NCI-H2227 treated with DMSO at 0.1 percent for 48 hours (cell line): Measurements from ENCODE around the gene ZBTB16.
A peak's percentile ranks its signal among the peaks of the same experiment; 100 is the strongest.

Experiments used
- DNase-seq: peaks from one replicate; lab custom pipeline; 2025; lab: John Stamatoyannopoulos, UW

Gene ZBTB16, protein sequence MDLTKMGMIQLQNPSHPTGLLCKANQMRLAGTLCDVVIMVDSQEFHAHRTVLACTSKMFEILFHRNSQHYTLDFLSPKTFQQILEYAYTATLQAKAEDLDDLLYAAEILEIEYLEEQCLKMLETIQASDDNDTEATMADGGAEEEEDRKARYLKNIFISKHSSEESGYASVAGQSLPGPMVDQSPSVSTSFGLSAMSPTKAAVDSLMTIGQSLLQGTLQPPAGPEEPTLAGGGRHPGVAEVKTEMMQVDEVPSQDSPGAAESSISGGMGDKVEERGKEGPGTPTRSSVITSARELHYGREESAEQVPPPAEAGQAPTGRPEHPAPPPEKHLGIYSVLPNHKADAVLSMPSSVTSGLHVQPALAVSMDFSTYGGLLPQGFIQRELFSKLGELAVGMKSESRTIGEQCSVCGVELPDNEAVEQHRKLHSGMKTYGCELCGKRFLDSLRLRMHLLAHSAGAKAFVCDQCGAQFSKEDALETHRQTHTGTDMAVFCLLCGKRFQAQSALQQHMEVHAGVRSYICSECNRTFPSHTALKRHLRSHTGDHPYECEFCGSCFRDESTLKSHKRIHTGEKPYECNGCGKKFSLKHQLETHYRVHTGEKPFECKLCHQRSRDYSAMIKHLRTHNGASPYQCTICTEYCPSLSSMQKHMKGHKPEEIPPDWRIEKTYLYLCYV

DNA sequence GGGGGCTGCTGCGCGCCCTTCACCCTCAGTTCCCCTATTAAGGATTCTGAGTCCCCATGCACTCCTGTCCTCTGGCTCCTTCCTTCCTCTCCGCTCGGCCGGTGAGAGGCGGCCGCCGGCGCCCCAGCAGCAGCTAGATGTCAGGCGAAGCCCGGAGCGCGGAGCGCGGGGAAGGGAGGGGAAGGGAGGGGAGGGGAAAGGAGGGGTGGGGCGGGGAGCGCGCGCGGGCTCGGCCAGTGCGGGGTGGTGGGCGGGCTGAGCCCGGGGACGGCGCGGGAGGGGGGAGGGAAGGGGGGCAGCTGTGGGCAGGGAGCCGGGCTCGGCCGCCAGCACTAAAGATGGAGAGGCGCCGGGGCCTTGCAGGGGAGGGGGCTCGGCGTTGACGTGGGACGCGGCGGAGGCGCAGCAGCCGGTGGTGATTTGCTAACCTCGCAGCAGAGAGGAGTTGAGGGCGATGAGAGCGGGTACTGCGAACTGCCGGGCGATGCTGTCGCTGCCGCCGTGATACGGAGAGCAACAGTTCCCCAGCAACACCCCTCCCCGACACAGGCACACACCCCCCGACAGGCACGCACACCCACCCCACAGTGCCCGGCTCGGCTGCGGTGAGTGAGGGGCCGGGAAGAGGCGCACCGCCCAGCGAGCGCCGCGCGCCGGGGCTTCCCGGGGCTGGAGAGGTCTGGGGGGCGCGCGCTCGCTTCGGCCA lies at the start of gene ZBTB16:
Gene ZBTB16 (plus strand): TSS at position 434 of the 706 bp plus-strand sequence. CDS start 3,590 bp downstream, outside the sequence.
- peak; percentile 76 for DNase-seq

- no peak for DNase-seq
Observed at GRCh38 chr11:114010931-114011330, 48.6 kb upstream of the ZBTB16 start.

GRCh38 chr11:114011443-114011842 lies 48.1 kb upstream of the ZBTB16 start:
- no peak for DNase-seq

DNA sequence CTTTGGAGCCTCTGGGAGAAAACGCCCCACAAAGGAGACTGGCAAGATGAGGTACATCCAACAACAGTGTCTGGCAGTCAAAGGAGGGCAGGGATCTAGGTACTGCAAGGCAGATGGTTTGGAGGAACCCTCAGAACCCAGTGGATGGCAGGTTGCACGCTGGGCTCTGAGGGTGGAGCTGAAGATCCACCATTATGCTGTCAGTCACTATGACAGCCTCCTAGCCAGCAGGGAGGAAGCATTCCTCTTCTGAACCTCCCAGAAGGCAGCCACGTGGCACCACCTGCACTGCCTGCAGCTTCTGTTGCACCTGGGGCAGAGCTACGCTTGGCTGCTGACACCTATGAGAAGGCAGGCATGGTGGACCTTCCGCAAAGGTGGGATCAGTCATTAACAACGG lies 44.4 kb upstream of the ZBTB16 start:
- no peak for DNase-seq

- no peak for DNase-seq
Observed at GRCh38 chr11:114016986-114017385, 42.5 kb upstream of the ZBTB16 start.

DNA sequence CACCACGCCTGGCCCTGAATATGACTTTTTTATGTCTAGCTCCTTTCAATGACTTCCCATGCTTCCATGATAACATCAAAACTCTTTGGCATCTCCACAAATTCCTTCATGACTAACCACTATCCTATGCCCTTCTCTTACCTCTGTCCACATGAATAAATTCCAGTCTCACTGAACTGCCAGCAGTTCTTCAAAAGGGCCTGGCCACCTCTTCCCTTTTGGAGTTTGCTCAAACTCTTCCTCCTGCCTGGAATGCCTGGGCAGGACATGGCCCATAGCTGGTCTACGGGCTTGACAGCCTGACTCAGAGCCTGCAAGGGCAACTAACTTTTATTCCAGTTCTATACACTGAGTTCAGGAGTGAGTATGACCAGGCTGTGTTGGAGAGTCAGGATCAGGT lies 41.8 kb upstream of the ZBTB16 start:
- DNase-seq: no peak

DNA sequence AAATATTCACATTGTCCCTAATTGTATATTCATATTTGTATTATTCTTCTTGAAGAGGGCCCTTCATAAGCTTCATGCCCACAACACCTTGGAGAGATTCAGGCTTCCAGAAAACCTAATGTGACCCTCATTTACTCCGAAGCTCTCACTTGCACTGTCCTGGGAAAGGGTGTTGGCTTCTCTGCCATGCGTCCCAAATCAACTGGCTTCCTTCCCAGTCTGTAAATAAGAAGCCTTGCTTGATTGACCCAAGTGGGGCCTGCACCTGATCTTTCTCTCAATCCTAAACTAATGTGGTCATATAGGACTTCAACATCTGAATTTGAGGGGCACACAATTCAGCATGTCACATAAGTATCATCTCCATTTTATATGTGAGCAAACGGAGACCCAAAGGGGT lies 40.5 kb upstream of the ZBTB16 start:
- DNase-seq: no peak

DNA sequence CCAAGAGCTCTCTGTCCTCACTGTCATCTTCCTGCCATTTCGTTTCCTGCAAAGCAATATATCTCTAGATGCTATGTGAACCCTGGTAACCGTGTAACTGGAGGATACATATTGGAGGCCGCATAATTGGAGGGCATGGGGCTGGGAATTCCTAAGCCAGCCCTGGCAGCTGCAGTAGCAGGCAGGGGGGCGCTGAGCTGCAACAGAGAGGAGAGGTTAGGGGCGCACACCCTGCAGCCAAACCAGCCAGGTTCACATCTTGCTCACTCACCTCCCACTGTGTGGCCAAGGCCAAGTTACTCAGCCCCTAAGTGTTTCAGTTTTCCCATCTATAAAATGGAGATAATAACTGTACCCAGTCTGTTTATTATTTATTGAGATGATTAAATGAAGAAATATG lies 39.9 kb upstream of the ZBTB16 start:
- no peak for DNase-seq

DNA sequence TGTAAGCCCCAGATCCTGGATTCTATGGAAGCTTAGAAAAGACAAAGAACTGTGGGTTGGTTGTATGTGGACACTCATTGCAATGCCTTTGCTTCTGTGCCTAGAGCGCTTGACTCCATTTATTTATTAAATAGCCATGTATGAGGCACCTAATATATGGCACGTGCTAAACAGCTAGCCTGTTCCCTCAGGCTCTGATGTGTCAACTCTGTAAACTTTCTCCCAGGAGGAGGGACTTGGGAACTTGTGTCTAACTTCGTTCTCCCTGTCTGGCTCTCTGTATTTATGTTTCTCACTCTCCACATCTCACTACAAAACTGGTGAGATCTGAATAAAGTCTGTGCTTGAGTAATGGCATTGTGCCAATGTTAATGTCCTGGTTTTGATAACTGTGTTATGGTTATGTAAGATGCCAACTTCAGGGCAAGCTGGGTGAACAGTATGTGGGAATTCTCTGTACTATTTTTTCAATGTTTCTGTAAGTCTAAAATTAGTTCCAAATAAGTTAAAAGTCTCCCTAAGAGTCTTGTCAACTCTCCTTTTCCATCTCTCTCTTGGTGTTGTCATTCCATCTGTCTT lies 34.1 kb upstream of the ZBTB16 start:
- no peak for DNase-seq

- no peak for DNase-seq
Observed at GRCh38 chr11:114026355-114026754, 33.2 kb upstream of the ZBTB16 start.

- no peak for DNase-seq
Observed at GRCh38 chr11:114027391-114027790, 32.1 kb upstream of the ZBTB16 start.

- DNase-seq: no peak
Observed at GRCh38 chr11:114027926-114028325, 31.6 kb upstream of the ZBTB16 start.

DNA sequence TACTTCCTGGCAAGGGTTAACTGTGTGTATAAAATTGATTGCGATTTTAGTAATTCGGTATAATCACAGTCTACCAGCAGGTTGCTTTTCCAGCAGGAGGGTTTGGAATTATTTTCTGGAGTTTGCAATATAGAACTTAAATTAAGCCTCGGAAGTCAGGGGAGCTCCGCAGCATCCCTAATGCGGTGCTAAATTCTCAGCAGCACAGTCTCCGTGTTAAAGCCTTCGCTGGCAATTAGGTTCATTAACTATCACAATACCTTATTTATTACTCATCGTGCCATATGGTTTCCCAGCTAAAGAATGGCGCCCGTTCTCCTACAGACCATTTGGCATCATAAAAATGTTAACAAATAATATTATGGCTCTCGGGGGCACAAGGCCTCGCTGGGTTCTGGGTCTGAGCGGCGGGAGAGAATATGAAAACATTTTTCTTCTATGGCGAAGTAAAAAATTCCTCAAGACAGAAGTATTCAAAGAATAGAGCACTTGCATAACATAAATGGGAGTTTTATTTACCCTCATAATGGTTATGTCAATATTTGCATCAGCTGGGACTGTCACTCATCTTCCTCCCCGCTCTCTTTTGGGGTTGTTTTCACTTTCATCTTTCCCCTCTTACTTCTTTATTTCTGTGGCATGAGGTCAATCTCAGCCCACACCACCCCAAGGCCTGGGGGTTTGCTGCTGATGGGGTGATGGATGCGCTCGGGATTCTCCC lies 28.1 kb upstream of the ZBTB16 start:
- DNase-seq: no peak

GRCh38 chr11:114031967-114032320 lies 27.6 kb upstream of the ZBTB16 start:
- DNase-seq: no peak

DNA sequence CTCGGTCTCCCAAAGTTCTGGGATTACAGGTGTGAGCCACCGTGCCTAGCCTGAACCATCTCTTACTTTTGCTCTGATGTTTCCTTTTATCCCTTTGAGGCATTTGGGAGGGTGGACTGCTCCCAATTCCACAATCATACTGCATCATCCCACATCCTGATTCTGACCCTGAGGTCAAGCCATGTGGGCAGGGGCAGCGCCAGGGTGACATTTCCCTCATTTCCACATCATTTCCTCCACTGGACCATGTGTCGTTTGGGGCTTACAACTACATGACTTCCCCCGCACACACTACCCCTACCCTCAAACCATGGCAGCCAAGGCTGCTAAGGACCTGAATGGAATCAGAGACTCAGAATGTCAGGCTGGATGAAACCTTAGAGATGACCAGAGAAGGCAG lies 26.4 kb upstream of the ZBTB16 start:
- DNase-seq: no peak

DNA sequence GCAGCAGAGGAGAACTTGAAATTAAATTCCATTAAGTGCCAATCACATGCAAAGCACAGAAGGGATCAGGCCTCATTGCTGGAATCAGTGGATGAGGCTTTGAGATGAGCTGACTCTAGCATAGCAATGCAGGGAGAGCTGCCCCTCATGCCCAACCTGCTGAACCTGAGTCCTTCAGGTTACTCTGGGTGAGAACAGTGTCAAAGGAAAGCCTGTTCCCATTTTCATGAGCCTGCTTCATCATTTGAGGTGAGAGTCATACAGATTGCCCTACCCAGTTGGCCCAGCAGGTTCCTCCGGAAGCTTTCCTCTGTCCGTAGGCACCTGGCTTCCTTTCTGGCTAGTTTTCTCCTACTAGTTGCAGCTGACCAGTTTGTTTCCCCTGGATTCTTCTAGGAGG lies 25.9 kb upstream of the ZBTB16 start:
- no peak for DNase-seq

DNA sequence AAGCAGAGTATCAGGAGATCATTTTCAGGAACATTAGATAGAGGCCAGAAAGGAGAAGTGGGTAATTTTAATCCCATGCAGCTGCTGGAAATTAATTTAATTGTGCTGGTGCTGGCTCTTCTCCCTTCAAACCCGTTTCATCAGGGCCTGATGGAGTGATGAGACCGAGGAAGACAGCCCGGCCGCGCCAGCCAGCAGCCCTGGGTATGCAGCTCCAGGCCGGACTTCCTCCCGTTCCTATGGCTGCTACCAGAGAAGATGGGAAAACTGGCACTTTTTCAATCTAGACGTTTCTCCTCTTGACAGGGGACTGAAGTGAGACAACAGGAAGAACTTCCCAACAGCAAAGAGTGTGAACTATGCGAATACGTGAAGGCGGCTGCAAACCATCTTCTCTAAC lies 24.6 kb upstream of the ZBTB16 start:
- DNase-seq: no peak

DNA sequence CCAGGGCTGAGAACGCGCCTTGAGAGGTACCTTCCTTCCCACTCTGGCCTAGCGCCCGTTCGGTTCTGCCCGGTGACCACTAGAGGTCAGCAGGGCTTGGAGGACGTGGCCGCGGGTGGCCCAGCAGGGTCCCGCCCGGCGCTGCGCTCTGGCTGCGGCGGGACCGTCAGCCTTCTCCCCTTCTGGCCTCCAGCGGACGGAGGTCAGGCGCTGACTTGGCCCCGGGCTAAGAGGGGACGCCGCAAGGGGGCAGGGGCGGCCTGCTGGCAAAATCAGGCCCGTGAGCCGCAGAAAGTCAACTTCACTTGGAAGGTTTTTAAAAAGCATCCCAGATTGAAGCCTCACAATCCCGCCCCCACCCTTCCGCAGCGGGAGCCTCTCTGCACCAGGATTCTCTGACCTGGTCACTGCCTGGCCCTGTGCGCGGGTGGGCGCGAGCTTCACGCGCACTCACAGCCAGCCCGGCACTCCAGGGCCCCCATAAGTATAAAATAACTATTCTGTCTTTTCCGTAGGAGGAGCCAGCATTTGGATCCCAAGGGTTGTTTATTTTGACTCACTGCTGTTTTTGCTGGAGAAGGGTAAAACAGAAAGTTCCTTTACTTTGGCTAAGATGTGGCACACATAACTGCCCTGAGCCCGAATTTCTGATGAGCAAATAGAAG lies 23.2 kb upstream of the ZBTB16 start:
- DNase-seq: no peak

GRCh38 chr11:114036958-114037357 lies 22.6 kb upstream of the ZBTB16 start:
- no peak for DNase-seq

DNA sequence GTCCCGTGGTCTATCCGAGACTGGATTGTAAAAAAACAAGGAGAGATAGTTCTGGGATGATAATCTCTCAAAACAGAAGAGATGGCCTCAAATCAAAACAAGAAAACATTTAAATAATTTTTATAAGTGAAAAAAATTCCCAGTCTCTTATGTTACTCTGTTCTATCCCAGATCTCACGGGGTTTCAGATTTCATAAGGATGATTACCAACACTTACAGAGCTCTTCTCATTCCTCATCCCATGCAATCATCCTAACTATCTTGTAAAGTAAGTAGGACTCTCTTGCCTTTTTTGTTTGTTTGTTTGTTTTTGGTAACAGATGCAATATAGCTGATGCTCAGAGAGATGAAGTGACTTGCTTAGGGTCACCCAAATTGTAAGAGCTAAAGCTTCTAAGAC lies 20.0 kb upstream of the ZBTB16 start:
- no peak for DNase-seq

DNA sequence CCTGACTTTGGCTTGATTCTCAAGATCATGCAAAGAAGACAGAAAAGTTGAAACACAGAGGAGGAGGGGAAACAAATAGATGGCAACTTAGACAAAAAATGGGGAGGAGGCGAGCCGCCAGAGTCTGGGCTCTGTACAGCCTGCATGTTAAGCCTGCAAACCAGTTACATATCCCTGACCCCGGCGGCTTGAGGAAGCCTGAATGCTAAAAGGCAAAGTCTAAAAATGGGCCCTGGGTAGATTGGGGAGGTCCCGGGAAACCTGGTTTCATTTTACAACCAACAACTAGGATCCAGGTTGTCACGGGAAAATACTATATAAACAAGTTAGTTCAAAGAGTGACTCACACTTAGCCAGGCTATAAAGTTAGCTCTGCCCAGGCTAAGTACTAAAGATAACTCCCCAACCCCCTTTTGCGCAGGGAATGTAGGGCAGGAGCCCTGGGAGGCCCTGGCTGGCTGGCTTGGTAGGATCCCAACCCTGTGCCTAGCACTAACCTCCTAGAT lies 18.8 kb upstream of the ZBTB16 start:
- no peak for DNase-seq
